Neural progenitor cell (in vitro differentiated cells): ENCODE results near the gene TACO1. TPM values are rescaled to one million over a fixed set of nuclear protein-coding genes. Genes with fewer than 3 reads are reported as not detected.

Experiments used
- DNase-seq: peaks from one replicate; pipeline ENCODE4 v3.0.0-alpha.2; 2016; ENCODE audit warnings: low spot score
- H2AFZ ChIP-seq: fragments of 200-600 bp; sonication (generic); replicated peaks from 2 replicates; pipeline ENCODE4 v1.6.1; 2016; ENCODE audit warnings: antibody characterized with exemption
- H3F3A ChIP-seq: fragments of 200-600 bp; sonication (generic); 2 replicates; pipeline ENCODE4 v1.6.1; 2016; ENCODE audit warnings: antibody characterized with exemption, low read depth
- H3K27ac ChIP-seq: fragments of 200-600 bp; sonication (generic); 2 replicates; pipeline ENCODE4 v1.5.1; 2016; ENCODE audit warnings: mild to moderate bottlenecking
- H3K27me3 ChIP-seq: fragments of 200-600 bp; sonication (generic); 2 replicates; pipeline ENCODE4 v1.6.1; 2016; ENCODE audit warnings: mild to moderate bottlenecking, moderate library complexity
- H3K36me3 ChIP-seq: fragments of 200-600 bp; sonication (generic); 2 replicates; pipeline ENCODE4 v1.5.1; 2016
- H3K4me1 ChIP-seq: fragments of 200-600 bp; sonication (generic); 2 replicates; pipeline ENCODE4 v1.6.1; 2016; ENCODE audit warnings: mixed run types
- H3K4me2 ChIP-seq: fragments of 200-600 bp; sonication (generic); 2 replicates; pipeline ENCODE4 v1.6.1; 2016
- H3K4me3 ChIP-seq: fragments of 200-600 bp; sonication (generic); 2 replicates; pipeline ENCODE4 v1.5.1; 2016
- H3K79me2 ChIP-seq: fragments of 200-600 bp; sonication (generic); 2 replicates; pipeline ENCODE4 v1.6.1; 2016; ENCODE audit warnings: low read depth
- H3K9ac ChIP-seq: fragments of 200-600 bp; sonication (generic); 2 replicates; pipeline ENCODE4 v1.6.1; 2016
- H3K9me3 ChIP-seq: fragments of 200-600 bp; sonication (generic); 2 replicates; pipeline ENCODE4 v1.5.1; 2016; ENCODE audit warnings: low read depth
- H4K20me1 ChIP-seq: fragments of 200-600 bp; sonication (generic); 2 replicates; pipeline ENCODE4 v1.6.1; 2016; ENCODE audit warnings: low read depth
- H3K27ac Mint-ChIP-seq: 3 replicates; pipeline ENCODE4 v1.8.0; 2021; ENCODE audit warnings: mixed read lengths
- H3K27me3 Mint-ChIP-seq: 2 replicates; pipeline ENCODE4 v1.8.0; 2022; ENCODE audit warnings: low read depth, mild to moderate bottlenecking, inconsistent platforms, moderate library complexity, mixed read lengths; ENCODE audit not compliant: insufficient read depth
- H3K36me3 Mint-ChIP-seq: 3 replicates; pipeline ENCODE4 v1.8.0; 2021; ENCODE audit warnings: mixed read lengths
- H3K4me1 Mint-ChIP-seq: 3 replicates; pipeline ENCODE4 v1.8.0; 2021; ENCODE audit warnings: mixed read lengths
- H3K4me3 Mint-ChIP-seq: 3 replicates; pipeline ENCODE4 v1.8.0; 2021; ENCODE audit warnings: mild to moderate bottlenecking, moderate library complexity, mixed read lengths
- H3K9me3 Mint-ChIP-seq: 3 replicates; pipeline ENCODE4 v1.8.0; 2020; ENCODE audit warnings: mixed read lengths
- CTCF ChIP-seq: fragments of 200-600 bp; sonication (generic); IDR thresholded peaks from 2 replicates; pipeline ENCODE4 v1.5.1; 2017; ENCODE audit warnings: antibody characterized with exemption, mild to moderate bottlenecking
- EZH2 ChIP-seq: fragments of 200-600 bp; sonication (generic); IDR thresholded peaks from 2 replicates; pipeline ENCODE4 v1.6.1; 2017; ENCODE audit warnings: antibody characterized with exemption, mild to moderate bottlenecking, moderate library complexity
- EZH2phosphoT487 ChIP-seq: fragments of 200-600 bp; sonication (generic); IDR thresholded peaks from 2 replicates; pipeline ENCODE4 v1.6.1; 2017; ENCODE audit warnings: antibody characterized with exemption
- total RNA-seq: library from RNA; depleted of rRNA; stranded (reverse); fragments of >200 nt; gene quantifications from 2 replicates; pipeline ENCODE4 v1.2.3, GENCODE V29; 2015; ENCODE audit warnings: low replicate concordance

The TACO1 gene
- total RNA-seq, 1 donor from 2014 or later, result 18.3 TPM

- no peaks in the 10 kb centered on the region for H3K27me3 Mint-ChIP-seq
- peaks cover under 1% of the 10 kb centered on the region for H3K36me3 Mint-ChIP-seq
- H2AFZ ChIP-seq, result no peak overlapping the region
- no peaks in the 10 kb centered on the region for H3K36me3 ChIP-seq
- H3K4me3 ChIP-seq, result no peak overlapping the region
- TF ChIP-seq EZH2phosphoT487, result no peak
- TF ChIP-seq EZH2, result no peak
- TF ChIP-seq CTCF, result no peak
- H3K4me1 Mint-ChIP-seq, result no peaks in the 10 kb centered on the region
- H3K27ac Mint-ChIP-seq, result peak overlapping the region; percentile 63
- peaks cover 3% of the 10 kb centered on the region for H4K20me1 ChIP-seq
- H3K9ac ChIP-seq, result no peak overlapping the region
- H3K27ac ChIP-seq, result no peak overlapping the region
- H3K27me3 ChIP-seq, result no peaks in the 10 kb centered on the region
- H3K4me1 ChIP-seq, result no peaks in the 10 kb centered on the region
- no peak overlapping the region for H3K4me2 ChIP-seq
- no peak overlapping the region for H3K4me3 Mint-ChIP-seq
- H3K9me3 ChIP-seq, result no peaks in the 10 kb centered on the region
- no peak for DNase-seq
- H3K79me2 ChIP-seq, result no peaks in the 10 kb centered on the region
- H3K9me3 Mint-ChIP-seq, result no peaks in the 10 kb centered on the region
- H3F3A ChIP-seq, result no peaks in the 10 kb centered on the region
Measured at GRCh38 chr17:63641692-63642448, 41.2 kb downstream of the TACO1 start.

GRCh38 chr17:63644846-63645245 lies 44.2 kb downstream of the TACO1 start:
- Histone ChIP-seq H3K79me2 (no peaks in the 10 kb centered on the region), H2AFZ (no peak overlapping the region)
- no peaks in the 10 kb centered on the region for H3K9me3 Mint-ChIP-seq

GRCh38 chr17:63645775-63646487 lies 45.2 kb downstream of the TACO1 start:
- H4K20me1 ChIP-seq, result peaks cover 3% of the 10 kb centered on the region
- no peak for DNase-seq
- no peak overlapping the region for H3K27ac ChIP-seq
- peaks cover 7% of the 10 kb centered on the region for H3K4me1 ChIP-seq
- no peaks in the 10 kb centered on the region for H3K9me3 ChIP-seq
- H3K79me2 ChIP-seq, result no peaks in the 10 kb centered on the region
- Mint-ChIP-seq H3K9me3 (no peaks in the 10 kb centered on the region), H3K27ac (no peak overlapping the region), H3K4me1 (no peaks in the 10 kb centered on the region), H3K36me3 (peaks cover 4% of the 10 kb centered on the region), H3K27me3 (peaks cover 2% of the 10 kb centered on the region), H3K4me3 (no peak overlapping the region)
- H2AFZ ChIP-seq, result no peak overlapping the region
- no peak overlapping the region for H3K9ac ChIP-seq
- H3K4me2 ChIP-seq, result no peak overlapping the region
- H3K27me3 ChIP-seq, result no peaks in the 10 kb centered on the region
- H3F3A ChIP-seq, result peaks cover 7% of the 10 kb centered on the region
- TF ChIP-seq EZH2phosphoT487, result no peak
- no peak for TF ChIP-seq CTCF
- no peak for TF ChIP-seq EZH2
- H3K4me3 ChIP-seq, result no peak overlapping the region
- no peaks in the 10 kb centered on the region for H3K36me3 ChIP-seq

More at GRCh38 chr17:63644846-63645245, 44.2 kb downstream of the TACO1 start:
- no peaks in the 10 kb centered on the region for H3K36me3 ChIP-seq
- Mint-ChIP-seq H3K36me3 (peaks cover 3% of the 10 kb centered on the region), H3K27ac (no peak overlapping the region), H3K27me3 (no peaks in the 10 kb centered on the region), H3K4me3 (no peak overlapping the region), H3K4me1 (no peaks in the 10 kb centered on the region)
- H3K4me2 ChIP-seq, result no peak overlapping the region
- H4K20me1 ChIP-seq, result peaks cover 3% of the 10 kb centered on the region
- peaks cover 7% of the 10 kb centered on the region for H3F3A ChIP-seq
- H3K27ac ChIP-seq, result no peak overlapping the region
- H3K4me1 ChIP-seq, result peaks cover 7% of the 10 kb centered on the region
- DNase-seq, result no peak
- H3K4me3 ChIP-seq, result no peak overlapping the region
- TF ChIP-seq EZH2phosphoT487 (no peak), EZH2 (no peak), CTCF (no peak)
- no peaks in the 10 kb centered on the region for H3K9me3 ChIP-seq
- H3K9ac ChIP-seq, result no peak overlapping the region
- H3K27me3 ChIP-seq, result no peaks in the 10 kb centered on the region
